H1 (cell line): ENCODE results near the gene ABHD14A.

Experiments used
- EP300 ChIP-seq, 2 experiments: IDR thresholded peaks; 1 replicate in 1 of 2; 2 replicates in 1 of 2; pipeline ENCODE4 v1.6.1; 2011 to 2012; ENCODE audit warnings: low read depth in 2 of 2, low read length in 2 of 2, mild to moderate bottlenecking in 2 of 2, borderline replicate concordance in 1 of 2, inconsistent platforms in 1 of 2, moderate library complexity in 1 of 2
- POLR2A ChIP-seq, 2 experiments: IDR thresholded peaks; 1 replicate in 1 of 2; 2 replicates in 1 of 2; pipeline ENCODE4 v1.6.1; 2011; ENCODE audit warnings: low read depth in 2 of 2, low read length in 2 of 2, mild to moderate bottlenecking in 2 of 2; ENCODE audit errors: control extremely low read depth in 1 of 2
- POLR2AphosphoS5 ChIP-seq: IDR thresholded peaks from 2 replicates; pipeline ENCODE4 v1.6.1; 2011; ENCODE audit warnings: low read depth, low read length
- RFX5 ChIP-seq: IDR thresholded peaks from 2 replicates; pipeline ENCODE4 v1.6.1; 2011; ENCODE audit warnings: low read depth, low read length, improper control_type of control experiment, borderline replicate concordance
- SIN3A ChIP-seq, 2 experiments: IDR thresholded peaks in 1 of 2; conservative IDR thresholded peaks in 1 of 2; 2 replicates each; pipeline ENCODE4 v1.6.1; 2011 to 2012; ENCODE audit warnings: low read length in 2 of 2, improper control_type of control experiment in 1 of 2, low read depth in 1 of 2, mild to moderate bottlenecking in 1 of 2
- SP1 ChIP-seq: IDR thresholded peaks from 2 replicates; pipeline ENCODE4 v1.6.1; 2011; ENCODE audit warnings: low read depth, low read length
- SUZ12 ChIP-seq: fragments of 200-600 bp; sonication (generic); IDR thresholded peaks from 2 replicates; pipeline ENCODE4 v1.6.1; 2012; ENCODE audit warnings: mild to moderate bottlenecking, inconsistent platforms, low read length, moderate library complexity, mixed read lengths
- ZNF274 ChIP-seq: IDR thresholded peaks from 2 replicates; pipeline ENCODE4 v1.7.0; 2012; ENCODE audit warnings: low read length, borderline replicate concordance; ENCODE audit errors: extremely low read depth
- TF ChIP-seq, protein P1 (sequence below), 3 experiments: IDR thresholded peaks; 1 replicate in 2 of 3; 2 replicates in 1 of 3; pipeline versions ENCODE4 v1.5.1 to v1.6.1; 2011; ENCODE audit warnings: low read length in 3 of 3, mild to moderate bottlenecking in 3 of 3, inconsistent platforms in 2 of 3, low read depth in 1 of 3, moderate library complexity in 1 of 3; ENCODE audit not compliant: insufficient read depth in 1 of 3; ENCODE audit errors: control extremely low read depth in 1 of 3
- TF ChIP-seq, protein P2 (sequence below): IDR thresholded peaks from 2 replicates; pipeline ENCODE4 v1.6.1; 2011; ENCODE audit warnings: low read length, improper control_type of control experiment
- TF ChIP-seq, protein P3 (sequence below): IDR thresholded peaks from 2 replicates; pipeline ENCODE4 v1.6.1; 2012; ENCODE audit warnings: inconsistent platforms

DNA sequence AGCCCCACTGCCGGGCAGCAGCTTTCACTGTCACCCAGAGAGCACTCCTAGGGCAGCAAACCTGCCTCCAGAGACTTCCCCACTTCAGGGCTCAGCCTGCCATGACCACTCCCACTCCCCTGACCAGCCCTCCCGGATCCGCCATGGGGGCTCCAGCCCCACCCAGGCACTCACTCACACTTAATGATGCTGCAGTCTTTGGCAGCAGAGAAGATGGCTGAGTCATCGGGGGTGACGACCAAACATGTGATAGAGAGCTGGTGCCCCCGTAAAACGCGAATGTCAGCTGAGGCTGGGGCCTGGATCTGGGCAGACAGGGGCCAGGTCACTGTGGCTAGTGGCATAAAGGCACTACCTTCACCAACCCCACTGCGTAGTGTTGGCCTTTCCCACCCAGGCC, 37.9 kb upstream of the ABHD14A start:
- no peak for TF ChIP-seq SIN3A (conservative IDR thresholded peaks at IDR 0.05 in 1 of 2, IDR thresholded peaks at IDR 0.05 in 1 of 2; ENCODE audit: low read depth in 1 of 2, low read length in 2 of 2)
- TF ChIP-seq, protein P1, sequence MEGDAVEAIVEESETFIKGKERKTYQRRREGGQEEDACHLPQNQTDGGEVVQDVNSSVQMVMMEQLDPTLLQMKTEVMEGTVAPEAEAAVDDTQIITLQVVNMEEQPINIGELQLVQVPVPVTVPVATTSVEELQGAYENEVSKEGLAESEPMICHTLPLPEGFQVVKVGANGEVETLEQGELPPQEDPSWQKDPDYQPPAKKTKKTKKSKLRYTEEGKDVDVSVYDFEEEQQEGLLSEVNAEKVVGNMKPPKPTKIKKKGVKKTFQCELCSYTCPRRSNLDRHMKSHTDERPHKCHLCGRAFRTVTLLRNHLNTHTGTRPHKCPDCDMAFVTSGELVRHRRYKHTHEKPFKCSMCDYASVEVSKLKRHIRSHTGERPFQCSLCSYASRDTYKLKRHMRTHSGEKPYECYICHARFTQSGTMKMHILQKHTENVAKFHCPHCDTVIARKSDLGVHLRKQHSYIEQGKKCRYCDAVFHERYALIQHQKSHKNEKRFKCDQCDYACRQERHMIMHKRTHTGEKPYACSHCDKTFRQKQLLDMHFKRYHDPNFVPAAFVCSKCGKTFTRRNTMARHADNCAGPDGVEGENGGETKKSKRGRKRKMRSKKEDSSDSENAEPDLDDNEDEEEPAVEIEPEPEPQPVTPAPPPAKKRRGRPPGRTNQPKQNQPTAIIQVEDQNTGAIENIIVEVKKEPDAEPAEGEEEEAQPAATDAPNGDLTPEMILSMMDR (IDR thresholded peaks at IDR 0.05; ENCODE audit: control extremely low read depth in 1 of 3, insufficient read depth in 1 of 3, low read depth in 1 of 3, low read length in 3 of 3) = no peak
- no peak for TF ChIP-seq POLR2AphosphoS5
- no peak for TF ChIP-seq EP300 (IDR thresholded peaks at IDR 0.05; ENCODE audit: borderline replicate concordance in 1 of 2, low read depth in 2 of 2, low read length in 2 of 2)
- no peak for TF ChIP-seq POLR2A (IDR thresholded peaks at IDR 0.05; ENCODE audit: control extremely low read depth in 1 of 2, low read depth in 2 of 2, low read length in 2 of 2)
- TF ChIP-seq, protein P2, sequence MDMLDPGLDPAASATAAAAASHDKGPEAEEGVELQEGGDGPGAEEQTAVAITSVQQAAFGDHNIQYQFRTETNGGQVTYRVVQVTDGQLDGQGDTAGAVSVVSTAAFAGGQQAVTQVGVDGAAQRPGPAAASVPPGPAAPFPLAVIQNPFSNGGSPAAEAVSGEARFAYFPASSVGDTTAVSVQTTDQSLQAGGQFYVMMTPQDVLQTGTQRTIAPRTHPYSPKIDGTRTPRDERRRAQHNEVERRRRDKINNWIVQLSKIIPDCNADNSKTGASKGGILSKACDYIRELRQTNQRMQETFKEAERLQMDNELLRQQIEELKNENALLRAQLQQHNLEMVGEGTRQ = no peak
- TF ChIP-seq SP1 = no peak
- no peak for TF ChIP-seq SUZ12
- TF ChIP-seq, protein P3, sequence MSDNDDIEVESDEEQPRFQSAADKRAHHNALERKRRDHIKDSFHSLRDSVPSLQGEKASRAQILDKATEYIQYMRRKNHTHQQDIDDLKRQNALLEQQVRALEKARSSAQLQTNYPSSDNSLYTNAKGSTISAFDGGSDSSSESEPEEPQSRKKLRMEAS = no peak
- no peak for TF ChIP-seq ZNF274
- TF ChIP-seq RFX5 = no peak
